GM10847 (cell line): ENCODE results near the gene SERINC4.

Source experiments
- POLR2A ChIP-seq: IDR thresholded peaks from 2 replicates; pipeline ENCODE4 v1.6.1; 2011; ENCODE audit not compliant: insufficient read length; ENCODE audit errors: extremely low read depth

The SERINC4 gene

GRCh38 chr15:43795197-43795596 lies 4.8 kb downstream of the SERINC4 start:
- TF ChIP-seq POLR2A: no peak

- TF ChIP-seq POLR2A: no peak
Observed at GRCh38 chr15:43794269-43795037, 5.6 kb downstream of the SERINC4 start.

GRCh38 chr15:43793647-43794046 lies 6.4 kb downstream of the SERINC4 start:
- TF ChIP-seq POLR2A: no peak

GRCh38 chr15:43792761-43793476 lies 7.1 kb downstream of the SERINC4 start:
- TF ChIP-seq POLR2A: no peak

GRCh38 chr15:43791993-43792760 lies 7.8 kb downstream of the SERINC4 start, which contains the start of gene SERF2:
Gene SERF2 (plus strand): TSS chr15:43792320. CDS start chr15:43792377, 57 bp downstream.
- TF ChIP-seq POLR2A: peak; percentile 90

- TF ChIP-seq POLR2A: no peak
Observed at GRCh38 chr15:43789409-43789808, 10.6 kb downstream of the SERINC4 start.

- no peak for TF ChIP-seq POLR2A
Observed at GRCh38 chr15:43779016-43779415, 21.0 kb downstream of the SERINC4 start.

- peak; percentile 38 for TF ChIP-seq POLR2A
Observed at GRCh38 chr15:43777267-43777914, 22.6 kb downstream of the SERINC4 start.

GRCh38 chr15:43776718-43777266 lies 23.2 kb downstream of the SERINC4 start, which contains the start of gene ELL3:
Gene ELL3 (minus strand): TSS chr15:43776966. CDS start chr15:43776901, 65 bp downstream.
- TF ChIP-seq POLR2A: peak; percentile 38

GRCh38 chr15:43776101-43776717 lies 23.8 kb downstream of the SERINC4 start:
- no peak for TF ChIP-seq POLR2A

- no peak for TF ChIP-seq POLR2A
Observed at GRCh38 chr15:43775411-43775965, 24.5 kb downstream of the SERINC4 start.

- no peak for TF ChIP-seq POLR2A
Observed at GRCh38 chr15:43774062-43774461, 26.0 kb downstream of the SERINC4 start.

- no peak for TF ChIP-seq POLR2A
Observed at GRCh38 chr15:43772624-43773023, 27.4 kb downstream of the SERINC4 start.

GRCh38 chr15:43771816-43772215 lies 28.2 kb downstream of the SERINC4 start:
- TF ChIP-seq POLR2A: no peak
